AG04449 (cell line): ENCODE results near the gene NTN3.

Source experiments
- CTCF ChIA-PET: fragments of 350-600 bp; formaldehyde crosslinking; extraction: SDS; loops from one replicate; lab custom pipeline; 2021; ENCODE audit warnings: antibody characterized with exemption; lab: Yijun Ruan, JAX
- POLR2A ChIA-PET: fragments of 400-600, 350-600 bp; formaldehyde crosslinking; extraction: SDS; loops from one replicate; lab custom pipeline; 2020; ENCODE audit warnings: antibody characterized with exemption, inconsistent platforms; lab: Yijun Ruan, JAX
- DNase-seq: peaks from one replicate; pipeline ENCODE4 v3.0.0-alpha.2; 2010; ENCODE audit warnings: low read depth, low spot score
- H3K4me3 ChIP-seq: 2 replicates; pipeline ENCODE4 v1.5.1; 2011; ENCODE audit warnings: low read depth, mild to moderate bottlenecking, control low read depth, low read length
- CTCF ChIP-seq: IDR thresholded peaks from one replicate; pipeline ENCODE4 v1.5.1; 2011; ENCODE audit warnings: mild to moderate bottlenecking, moderate library complexity, low read length, control low read depth, inconsistent platforms; ENCODE audit not compliant: insufficient read depth; ENCODE audit errors: missing control alignments

NTN3 gene

GRCh38 chr16:2450535-2450934 is 20.6 kb upstream of the NTN3 start:
- ChIA-PET POLR2A (no interaction called here), CTCF (interaction anchor here (1.1 kb wide), 1 partner anchor 24 kb away, joined by 3 read pairs; no protein-coding TSS in a partner anchor)
- no peak overlapping the region for H3K4me3 ChIP-seq
- no peak for TF ChIP-seq CTCF
- DNase-seq, result no peak

DNA sequence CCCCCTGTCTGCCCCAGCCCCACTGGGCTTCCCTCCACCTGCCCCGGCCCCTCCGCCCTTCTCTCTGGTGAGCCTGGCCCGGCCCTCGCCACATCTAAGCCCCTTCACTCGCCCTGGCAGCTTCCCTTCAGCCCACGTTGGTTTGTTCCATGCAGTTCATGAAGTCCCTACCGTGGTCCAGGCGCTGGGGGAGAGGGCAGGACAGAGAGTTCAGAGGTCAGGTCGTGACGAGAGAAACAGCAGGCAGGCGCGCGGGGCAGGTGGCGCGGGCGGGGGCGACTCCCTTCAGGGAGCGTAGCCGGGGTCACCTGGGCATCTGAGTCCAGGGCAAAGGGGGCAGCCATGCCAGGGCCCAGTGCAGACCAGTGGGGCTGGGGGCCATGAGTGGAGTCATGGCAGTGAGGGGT is 20.1 kb upstream of the NTN3 start:
- POLR2A ChIA-PET, result no interaction called here
- CTCF ChIA-PET, result interaction anchor here (1.1 kb wide), 1 partner anchor 23 kb away, joined by 3 read pairs; no protein-coding TSS in a partner anchor
- no peak overlapping the region for H3K4me3 ChIP-seq
- DNase-seq, result no peak
- TF ChIP-seq CTCF, result no peak

DNA sequence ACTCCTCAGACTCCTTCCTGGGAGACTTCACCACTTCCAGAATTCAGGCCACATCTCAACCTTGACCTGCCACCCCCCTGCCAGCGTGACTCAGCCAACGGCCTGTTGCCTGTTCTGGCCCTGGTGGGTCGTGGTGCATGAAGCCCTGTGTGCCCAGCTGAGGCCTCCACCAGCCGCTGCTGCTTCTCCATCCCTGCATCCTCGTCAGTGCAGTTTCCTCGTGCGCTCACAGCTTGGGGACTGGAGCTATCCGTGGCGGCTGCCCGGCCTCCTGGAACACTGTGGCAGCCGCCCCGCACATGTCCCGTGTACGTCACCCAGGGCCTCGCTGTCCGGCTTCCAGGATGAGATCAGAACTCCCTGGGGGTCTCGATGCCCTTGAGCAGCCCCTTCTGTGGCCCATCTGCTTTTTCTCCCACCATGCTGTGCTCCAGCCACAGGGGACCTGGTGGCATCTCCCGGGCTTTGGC is 19.2 kb upstream of the NTN3 start:
- ChIA-PET POLR2A (no interaction called here), CTCF (interaction anchor here (1.9 kb wide), 1 partner anchor 112 kb away, joined by 5 read pairs; the partner anchor contains the start of gene ABCA3)
- no peak for DNase-seq
- no peak for TF ChIP-seq CTCF
- H3K4me3 ChIP-seq, result no peak overlapping the region

DNA sequence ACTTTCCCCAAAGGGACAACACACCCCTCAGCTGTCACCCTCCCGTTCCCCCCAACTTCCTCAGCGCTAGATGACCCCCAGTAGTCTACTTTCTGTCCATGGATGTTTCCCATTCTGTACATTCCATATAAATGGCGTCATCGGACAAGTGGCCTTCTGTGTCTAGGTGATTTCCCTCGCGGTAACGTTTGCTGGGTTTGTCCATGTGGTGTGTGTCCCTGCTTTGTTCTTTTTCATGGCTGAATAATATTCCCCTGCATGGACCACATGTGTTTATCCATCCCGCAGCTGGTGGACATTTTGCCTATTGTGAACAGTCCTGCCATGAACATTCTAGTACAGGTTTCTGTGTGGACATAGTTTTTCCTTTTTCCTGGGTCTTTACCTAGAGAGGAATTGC is 18.4 kb upstream of the NTN3 start:
- DNase-seq, result no peak
- POLR2A ChIA-PET, result no interaction called here
- TF ChIP-seq CTCF, result no peak
- H3K4me3 ChIP-seq, result no peak overlapping the region
- CTCF ChIA-PET, result interaction anchor here (1.3 to 1.9 kb wide), 2 partner anchors 14 to 112 kb away, joined by 4 to 5 read pairs; partner anchors contain the start of gene ABCA3

- ChIA-PET POLR2A (no interaction called here), CTCF (interaction anchor here (1.1 kb wide), 1 partner anchor 26 kb away, joined by 3 read pairs; the partner anchor contains the start of gene CCNF)
- no peak for TF ChIP-seq CTCF
- DNase-seq, result no peak
- H3K4me3 ChIP-seq, result no peak overlapping the region
These were observed 15.8 kb upstream of the NTN3 start for GRCh38 chr16:2455081-2455845.

DNA sequence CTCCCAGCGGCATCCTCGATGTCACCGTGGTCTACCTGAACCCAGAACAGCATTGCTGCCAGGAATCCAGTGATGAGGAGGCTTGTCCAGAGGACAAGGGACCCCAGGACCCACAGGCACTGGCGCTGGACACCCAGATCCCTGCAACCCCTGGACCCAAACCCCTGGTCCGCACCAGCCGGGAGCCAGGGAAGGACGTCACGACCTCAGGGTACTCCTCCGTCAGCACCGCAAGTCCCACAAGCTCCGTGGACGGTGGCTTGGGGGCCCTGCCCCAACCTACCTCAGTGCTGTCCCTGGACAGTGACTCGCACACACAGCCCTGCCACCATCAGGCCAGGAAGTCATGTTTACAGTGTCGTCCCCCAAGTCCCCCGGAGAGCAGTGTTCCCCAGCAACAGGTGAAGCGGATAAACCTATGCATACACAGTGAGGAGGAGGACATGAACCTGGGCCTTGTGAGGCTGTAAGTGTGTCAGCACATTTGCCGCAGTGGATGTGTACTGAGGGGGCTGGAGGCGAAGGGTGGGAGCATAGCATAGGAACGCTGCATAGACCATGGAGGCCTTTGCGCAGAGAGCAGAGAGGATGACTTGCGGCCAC is 14.4 kb upstream of the NTN3 start:
- ChIA-PET CTCF (interaction anchor here (1.0 to 1.3 kb wide), 2 partner anchors 9 to 45 kb away, joined by 3 read pairs; no protein-coding TSS in a partner anchor), POLR2A (interaction anchor here (0.7 kb wide), 1 partner anchor 18 kb away, joined by 5 read pairs; the partner anchor contains the start of gene TBC1D24)
- H3K4me3 ChIP-seq, result no peak overlapping the region
- TF ChIP-seq CTCF, result no peak
- no peak for DNase-seq
